ENCODE data around the gene EML4.

Gene EML4

DNA sequence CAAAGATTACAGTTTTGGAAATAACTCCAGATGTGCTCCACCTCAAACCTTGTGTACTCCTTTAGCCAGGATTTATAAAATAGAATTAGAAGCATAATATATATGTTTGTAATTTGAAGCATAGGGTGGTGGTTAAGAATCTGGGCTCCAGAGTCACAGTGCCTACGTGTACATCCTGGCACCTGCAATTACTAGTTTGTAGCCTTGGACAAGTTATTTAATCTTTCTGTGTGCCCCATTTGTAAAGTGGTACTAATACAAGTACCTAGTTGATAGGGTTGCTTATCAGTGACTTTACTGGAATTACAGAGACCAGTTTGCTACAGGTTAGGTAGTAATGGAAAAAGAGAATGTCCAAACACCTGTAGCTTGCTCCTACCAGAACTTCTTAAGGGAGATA, 28.6 kb downstream of the EML4 start:
- Histone ChIP-seq H3K27ac (ENCODE audit: low read length) (no peak overlapping the region), H3K27me3 (ENCODE audit: control insufficient read depth in 1 of 2, insufficient read depth in 2 of 2, low read length in 2 of 2) (no peaks in the 10 kb centered on the region), H3K4me1 (ENCODE audit: control insufficient read depth, insufficient read depth, low read length) (no peaks in the 10 kb centered on the region), H3K9ac (ENCODE audit: low read length in 2 of 2) (no peak overlapping the region), H3K9me3 (ENCODE audit: control insufficient read depth in 2 of 2, low read length in 2 of 2) (no peaks in the 10 kb centered on the region), H3K4me3 (ENCODE audit: low read length in 2 of 2) (no peak overlapping the region), H3K36me3 (ENCODE audit: control insufficient read depth in 2 of 2, insufficient read depth in 2 of 2, low read length in 2 of 2) (no peaks in the 10 kb centered on the region)

DNA sequence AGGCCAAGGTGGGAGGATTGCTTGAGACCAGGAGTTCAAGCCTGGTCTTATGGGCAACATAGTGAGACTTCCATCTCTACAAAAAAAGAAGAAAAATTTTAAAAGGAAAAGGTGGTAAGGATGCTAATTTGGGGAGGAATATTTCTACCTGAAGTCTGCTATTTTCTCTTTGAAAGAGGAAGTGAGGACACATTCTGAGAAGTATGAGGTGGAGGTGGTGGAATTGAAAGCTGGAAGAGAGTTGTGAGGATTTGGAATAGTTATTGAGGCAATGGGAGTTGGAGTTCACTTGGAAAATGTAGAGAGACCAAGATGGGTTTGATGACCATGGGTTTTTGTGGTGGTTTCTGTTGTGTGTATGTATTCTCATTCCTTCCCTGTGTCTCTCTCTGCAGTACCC, 29.3 kb downstream of the EML4 start:
- no peak overlapping the region for H3K9ac ChIP-seq (ENCODE audit: low read length in 2 of 2)
- H3K27ac ChIP-seq (ENCODE audit: low read length) = no peak overlapping the region
- H3K27me3 ChIP-seq (ENCODE audit: control insufficient read depth in 1 of 2, insufficient read depth in 2 of 2, low read length in 2 of 2) = no peaks in the 10 kb centered on the region
- H3K36me3 ChIP-seq (ENCODE audit: control insufficient read depth in 2 of 2, insufficient read depth in 2 of 2, low read length in 2 of 2) = no peaks in the 10 kb centered on the region
- no peaks in the 10 kb centered on the region for H3K4me1 ChIP-seq (ENCODE audit: control insufficient read depth, insufficient read depth, low read length)
- H3K4me3 ChIP-seq (ENCODE audit: low read length in 2 of 2) = no peak overlapping the region
- no peaks in the 10 kb centered on the region for H3K9me3 ChIP-seq (ENCODE audit: control insufficient read depth in 2 of 2, low read length in 2 of 2)

DNA sequence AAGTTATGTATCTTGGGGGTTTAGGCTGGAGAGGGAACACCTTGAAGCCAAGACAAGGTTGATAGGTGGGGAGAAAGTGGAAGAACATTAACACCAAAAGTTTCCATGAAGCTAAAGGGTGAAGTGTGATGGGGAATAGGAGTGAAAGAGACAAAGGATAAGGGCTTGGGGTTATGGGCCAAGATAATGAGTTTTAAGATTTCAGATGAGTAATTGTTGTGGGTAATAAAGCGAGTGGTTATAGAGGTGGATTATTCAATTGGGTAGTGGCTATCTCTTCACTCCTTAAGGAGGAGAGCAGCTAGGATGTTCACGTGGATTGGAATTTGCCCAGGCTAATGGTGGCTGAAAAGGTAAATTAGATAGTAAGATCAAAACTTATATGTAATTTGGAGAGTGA, 29.8 kb downstream of the EML4 start:
- H3K36me3 ChIP-seq (ENCODE audit: control insufficient read depth in 2 of 2, insufficient read depth in 2 of 2, low read length in 2 of 2) = no peaks in the 10 kb centered on the region
- no peaks in the 10 kb centered on the region for H3K4me1 ChIP-seq (ENCODE audit: control insufficient read depth, insufficient read depth, low read length)
- no peak overlapping the region for H3K4me3 ChIP-seq (ENCODE audit: low read length in 2 of 2)

DNA sequence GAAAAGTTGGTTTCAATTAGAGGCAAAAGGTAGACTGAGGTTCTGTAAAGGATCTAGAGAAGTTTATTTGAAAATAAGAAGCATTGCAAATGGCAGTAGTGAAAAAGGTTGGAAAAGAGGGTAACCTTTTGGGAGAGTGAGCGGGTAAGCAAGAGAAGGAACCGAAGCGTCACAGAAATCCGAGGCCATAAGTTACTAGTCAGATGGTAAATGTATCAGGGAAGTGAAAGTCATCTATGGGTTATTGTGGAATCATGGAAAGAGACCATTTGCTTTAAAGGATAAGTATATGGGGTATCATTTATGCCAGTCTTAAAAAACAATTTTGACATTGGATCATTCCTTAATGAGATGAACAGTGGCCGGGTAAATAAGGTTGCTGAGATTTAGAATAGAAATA, 30.5 kb downstream of the EML4 start:
- no peaks in the 10 kb centered on the region for H3K36me3 ChIP-seq (ENCODE audit: control insufficient read depth in 2 of 2, insufficient read depth in 2 of 2, low read length in 2 of 2)
- no peaks in the 10 kb centered on the region for H3K9me3 ChIP-seq (ENCODE audit: control insufficient read depth in 2 of 2, low read length in 2 of 2)
- no peaks in the 10 kb centered on the region for H3K4me1 ChIP-seq (ENCODE audit: control insufficient read depth, insufficient read depth, low read length)
- H3K4me3 ChIP-seq (ENCODE audit: low read length in 2 of 2) = no peak overlapping the region
- H3K27me3 ChIP-seq (ENCODE audit: control insufficient read depth in 1 of 2, insufficient read depth in 2 of 2, low read length in 2 of 2) = no peaks in the 10 kb centered on the region
- H3K27ac ChIP-seq (ENCODE audit: low read length) = no peak overlapping the region
- no peak overlapping the region for H3K9ac ChIP-seq (ENCODE audit: low read length in 2 of 2)

More for the DNA sequence above, 29.8 kb downstream of the EML4 start:
- Histone ChIP-seq H3K9me3 (ENCODE audit: control insufficient read depth in 2 of 2, low read length in 2 of 2) (no peaks in the 10 kb centered on the region), H3K27me3 (ENCODE audit: control insufficient read depth in 1 of 2, insufficient read depth in 2 of 2, low read length in 2 of 2) (no peaks in the 10 kb centered on the region), H3K27ac (ENCODE audit: low read length) (no peak overlapping the region), H3K9ac (ENCODE audit: low read length in 2 of 2) (no peak overlapping the region)

DNA sequence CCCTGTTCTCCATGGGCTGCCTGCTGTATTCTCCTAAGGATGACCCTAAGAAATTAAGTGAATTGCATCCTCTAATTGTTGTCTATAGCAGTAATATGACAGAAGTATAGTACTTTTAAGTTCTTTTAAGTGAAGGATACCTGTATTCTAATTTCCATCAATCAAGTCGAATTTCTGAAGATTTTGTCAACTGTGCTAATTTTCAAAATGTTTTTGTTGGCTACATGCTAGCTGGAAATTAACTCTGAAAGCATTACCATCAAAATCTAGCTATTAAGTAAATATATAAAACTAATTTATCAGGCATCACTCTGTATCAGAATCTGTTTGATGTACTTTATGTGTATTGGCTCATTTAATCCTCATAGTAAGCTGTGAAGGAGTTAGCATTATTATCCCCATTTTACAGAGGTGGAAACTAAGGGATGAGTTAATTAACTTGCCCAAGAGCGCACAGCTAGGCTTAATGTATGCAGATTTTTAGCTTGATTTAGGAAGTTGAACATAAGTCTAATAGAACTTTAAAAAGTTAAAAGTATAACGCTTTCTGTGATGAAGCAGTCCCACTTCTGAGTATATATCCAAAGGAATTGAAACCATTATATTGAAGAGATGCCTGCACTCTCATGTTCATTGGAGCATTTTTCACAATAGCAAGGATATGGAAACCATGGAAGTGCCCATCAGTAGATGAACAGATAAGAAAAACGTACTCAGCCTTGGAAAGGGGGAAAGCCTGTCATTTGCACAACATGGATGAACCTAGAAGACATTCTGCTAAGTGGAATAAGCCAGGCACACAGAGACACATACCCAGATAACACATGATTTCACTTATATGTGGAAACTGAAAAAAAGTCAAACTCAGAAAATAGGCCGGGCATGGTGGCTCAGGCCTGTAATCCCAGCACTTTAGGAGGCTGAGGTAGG, 32.0 kb downstream of the EML4 start:
- Histone ChIP-seq H3K36me3 (ENCODE audit: control insufficient read depth in 2 of 2, insufficient read depth in 2 of 2, low read length in 2 of 2) (no peaks in the 10 kb centered on the region), H3K9ac (ENCODE audit: low read length in 2 of 2) (no peak overlapping the region), H3K27me3 (ENCODE audit: control insufficient read depth in 1 of 2, insufficient read depth in 2 of 2, low read length in 2 of 2) (no peaks in the 10 kb centered on the region), H3K27ac (ENCODE audit: low read length) (no peak overlapping the region), H3K4me3 (ENCODE audit: low read length in 2 of 2) (no peak overlapping the region), H3K9me3 (ENCODE audit: control insufficient read depth in 2 of 2, low read length in 2 of 2) (no peaks in the 10 kb centered on the region), H3K4me1 (ENCODE audit: control insufficient read depth, insufficient read depth, low read length) (no peaks in the 10 kb centered on the region)

DNA sequence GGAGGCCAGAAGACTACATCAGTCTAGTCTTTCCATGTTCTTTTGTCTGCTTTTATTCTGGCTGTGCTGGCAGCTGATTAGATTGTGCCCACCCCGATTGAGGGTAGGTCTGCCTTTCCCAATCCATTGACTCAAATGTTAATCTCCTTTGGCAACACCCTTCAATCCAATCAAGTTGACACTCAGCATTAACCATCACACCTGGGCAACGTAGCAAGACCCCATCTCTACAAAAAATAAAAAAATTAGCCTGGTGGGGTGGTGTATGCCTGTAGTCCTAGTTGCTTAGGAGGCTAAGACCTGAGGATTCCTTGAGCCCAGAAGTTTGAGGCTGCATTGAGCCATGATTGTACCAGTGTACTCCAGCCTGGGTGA, 33.5 kb downstream of the EML4 start:
- no peaks in the 10 kb centered on the region for H3K9me3 ChIP-seq (ENCODE audit: control insufficient read depth in 2 of 2, low read length in 2 of 2)
- H3K4me1 ChIP-seq (ENCODE audit: control insufficient read depth, insufficient read depth, low read length) = no peaks in the 10 kb centered on the region
- no peaks in the 10 kb centered on the region for H3K36me3 ChIP-seq (ENCODE audit: control insufficient read depth in 2 of 2, insufficient read depth in 2 of 2, low read length in 2 of 2)
- H3K4me3 ChIP-seq (ENCODE audit: low read length in 2 of 2) = no peak overlapping the region
- H3K27ac ChIP-seq (ENCODE audit: low read length) = no peak overlapping the region
- H3K9ac ChIP-seq (ENCODE audit: low read length in 2 of 2) = no peak overlapping the region
- H3K27me3 ChIP-seq (ENCODE audit: control insufficient read depth in 1 of 2, insufficient read depth in 2 of 2, low read length in 2 of 2) = no peaks in the 10 kb centered on the region

DNA sequence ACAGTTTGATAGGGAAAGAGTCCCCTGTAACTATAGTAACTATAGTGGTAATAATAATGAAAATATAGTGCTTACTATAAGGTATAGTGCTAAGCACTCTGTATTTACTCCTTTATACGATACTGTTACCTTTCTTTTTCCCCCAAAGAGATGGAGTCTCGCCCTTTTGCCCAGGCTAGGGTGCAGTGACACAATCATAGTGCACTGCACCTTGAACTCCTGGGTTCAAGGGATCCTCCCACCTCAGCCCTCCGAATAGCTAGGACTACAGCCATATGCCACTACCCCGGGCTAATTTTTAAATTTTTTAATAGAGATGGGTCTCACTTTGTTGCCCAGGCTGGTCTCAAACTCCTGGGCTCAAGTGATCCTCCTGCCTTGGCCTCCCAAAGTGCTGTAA, 34.6 kb downstream of the EML4 start:
- Histone ChIP-seq H3K27ac (ENCODE audit: low read length) (no peak overlapping the region), H3K36me3 (ENCODE audit: control insufficient read depth in 2 of 2, insufficient read depth in 2 of 2, low read length in 2 of 2) (no peaks in the 10 kb centered on the region), H3K27me3 (ENCODE audit: control insufficient read depth in 1 of 2, insufficient read depth in 2 of 2, low read length in 2 of 2) (no peaks in the 10 kb centered on the region), H3K9me3 (ENCODE audit: control insufficient read depth in 2 of 2, low read length in 2 of 2) (no peaks in the 10 kb centered on the region), H3K4me3 (ENCODE audit: low read length in 2 of 2) (no peak overlapping the region), H3K4me1 (ENCODE audit: control insufficient read depth, insufficient read depth, low read length) (no peaks in the 10 kb centered on the region), H3K9ac (ENCODE audit: low read length in 2 of 2) (no peak overlapping the region)

DNA sequence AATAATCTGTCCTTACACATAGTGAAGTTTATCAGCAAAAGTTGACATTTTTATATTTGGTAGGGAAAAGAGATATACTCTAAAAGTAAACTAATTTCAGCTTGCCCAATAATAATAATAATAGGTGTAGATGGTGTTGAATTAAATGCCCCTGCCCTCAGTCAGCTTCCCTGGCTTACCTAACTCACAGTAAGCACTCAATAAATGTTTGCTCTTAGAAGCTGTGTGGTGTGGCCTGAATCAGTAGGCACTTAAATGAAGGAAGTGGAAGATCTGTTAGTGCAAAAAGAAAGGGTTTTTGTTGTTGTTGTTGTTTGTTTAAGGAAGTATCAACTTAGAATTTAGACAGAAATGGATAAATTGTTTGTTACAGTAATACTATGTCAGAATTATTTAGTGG, 36.2 kb downstream of the EML4 start:
- H3K4me3 ChIP-seq (ENCODE audit: low read length in 2 of 2) = no peak overlapping the region
- no peak overlapping the region for H3K9ac ChIP-seq (ENCODE audit: low read length in 2 of 2)
- no peaks in the 10 kb centered on the region for H3K4me1 ChIP-seq (ENCODE audit: control insufficient read depth, insufficient read depth, low read length)
- H3K36me3 ChIP-seq (ENCODE audit: control insufficient read depth in 2 of 2, insufficient read depth in 2 of 2, low read length in 2 of 2) = no peaks in the 10 kb centered on the region
- H3K27ac ChIP-seq (ENCODE audit: low read length) = no peak overlapping the region
- no peaks in the 10 kb centered on the region for H3K9me3 ChIP-seq (ENCODE audit: control insufficient read depth in 2 of 2, low read length in 2 of 2)
- H3K27me3 ChIP-seq (ENCODE audit: control insufficient read depth in 1 of 2, insufficient read depth in 2 of 2, low read length in 2 of 2) = no peaks in the 10 kb centered on the region

DNA sequence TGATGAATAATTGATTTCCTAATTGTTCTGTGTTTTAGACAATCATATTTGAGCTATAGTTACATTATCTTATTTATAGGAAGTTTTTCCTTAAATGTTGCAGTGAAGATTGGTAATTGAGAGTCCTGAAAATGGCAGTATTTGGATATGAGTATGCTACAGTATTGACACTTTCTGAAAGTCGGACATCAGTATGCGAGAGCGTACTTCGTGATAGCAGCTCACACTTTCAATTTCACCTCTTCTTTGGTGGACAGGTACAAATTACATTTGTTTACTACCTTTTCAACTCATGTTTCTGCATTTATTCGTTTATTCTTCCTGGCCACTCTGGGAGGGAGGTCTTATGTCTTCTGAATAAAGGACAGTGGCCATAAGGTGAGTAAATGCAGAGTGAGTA, 38.7 kb downstream of the EML4 start:
- H3K36me3 ChIP-seq (ENCODE audit: control insufficient read depth in 2 of 2, insufficient read depth in 2 of 2, low read length in 2 of 2) = no peaks in the 10 kb centered on the region
- no peaks in the 10 kb centered on the region for H3K27me3 ChIP-seq (ENCODE audit: control insufficient read depth in 1 of 2, insufficient read depth in 2 of 2, low read length in 2 of 2)
- H3K4me1 ChIP-seq (ENCODE audit: control insufficient read depth, insufficient read depth, low read length) = no peaks in the 10 kb centered on the region
- no peak overlapping the region for H3K9ac ChIP-seq (ENCODE audit: low read length in 2 of 2)
- no peak overlapping the region for H3K4me3 ChIP-seq (ENCODE audit: low read length in 2 of 2)
- H3K27ac ChIP-seq (ENCODE audit: low read length) = no peak overlapping the region
- no peaks in the 10 kb centered on the region for H3K9me3 ChIP-seq (ENCODE audit: control insufficient read depth in 2 of 2, low read length in 2 of 2)

DNA sequence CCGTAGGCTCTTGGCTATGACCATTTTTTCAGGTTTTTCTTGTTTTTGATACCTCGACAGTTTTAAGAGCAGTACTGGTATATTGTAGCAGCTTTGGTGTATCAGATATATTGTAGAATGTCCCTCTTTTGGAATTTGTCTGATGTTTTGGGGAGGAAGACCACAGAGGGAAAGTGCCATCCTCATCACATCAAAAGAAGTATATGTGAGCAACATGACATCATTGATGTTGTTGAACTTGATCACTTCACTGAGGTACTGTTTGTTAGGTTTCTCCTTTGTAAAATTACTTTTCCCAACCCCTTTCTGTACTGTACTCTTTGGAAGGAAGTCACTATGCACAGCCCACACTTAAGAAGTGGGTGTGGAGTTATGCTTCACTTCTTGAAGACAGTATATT, 41.0 kb downstream of the EML4 start:
- Histone ChIP-seq H3K9me3 (ENCODE audit: control insufficient read depth in 2 of 2, low read length in 2 of 2) (no peaks in the 10 kb centered on the region), H3K4me3 (ENCODE audit: low read length in 2 of 2) (no peak overlapping the region), H3K36me3 (ENCODE audit: control insufficient read depth in 2 of 2, insufficient read depth in 2 of 2, low read length in 2 of 2) (no peaks in the 10 kb centered on the region), H3K27ac (ENCODE audit: low read length) (no peak overlapping the region), H3K4me1 (ENCODE audit: control insufficient read depth, insufficient read depth, low read length) (no peaks in the 10 kb centered on the region), H3K27me3 (ENCODE audit: control insufficient read depth in 1 of 2, insufficient read depth in 2 of 2, low read length in 2 of 2) (no peaks in the 10 kb centered on the region), H3K9ac (ENCODE audit: low read length in 2 of 2) (no peak overlapping the region)

DNA sequence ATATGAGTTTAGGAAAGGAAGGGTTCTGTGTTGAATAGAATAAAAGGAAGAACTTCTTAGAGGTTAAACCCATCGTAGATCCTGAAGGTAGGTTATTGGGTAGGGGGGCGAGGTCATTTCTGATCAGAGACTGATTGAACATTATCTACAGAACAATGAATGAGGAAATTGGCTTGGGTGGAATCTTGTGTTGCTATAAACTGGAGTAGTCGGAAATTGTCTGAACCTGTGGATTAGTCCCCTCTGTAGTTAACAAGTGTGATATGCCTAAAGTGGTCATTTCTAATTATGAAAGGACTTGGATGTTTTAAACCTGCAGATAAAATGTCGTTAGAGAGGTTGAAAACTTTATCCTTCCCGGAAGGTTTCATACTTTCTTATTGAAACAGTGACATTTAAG, 42.1 kb downstream of the EML4 start:
- Histone ChIP-seq H3K9me3 (ENCODE audit: control insufficient read depth in 2 of 2, low read length in 2 of 2) (no peaks in the 10 kb centered on the region), H3K27ac (ENCODE audit: low read length) (no peak overlapping the region), H3K4me1 (ENCODE audit: control insufficient read depth, insufficient read depth, low read length) (no peaks in the 10 kb centered on the region), H3K9ac (ENCODE audit: low read length in 2 of 2) (no peak overlapping the region), H3K4me3 (ENCODE audit: low read length in 2 of 2) (no peak overlapping the region), H3K36me3 (ENCODE audit: control insufficient read depth in 2 of 2, insufficient read depth in 2 of 2, low read length in 2 of 2) (no peaks in the 10 kb centered on the region), H3K27me3 (ENCODE audit: control insufficient read depth in 1 of 2, insufficient read depth in 2 of 2, low read length in 2 of 2) (no peaks in the 10 kb centered on the region)

Data from stomach smooth muscle (tissue), 2 donors.